ENCODE measurements around the gene TMEM179. TPM values are rescaled to one million over a fixed set of nuclear protein-coding genes. Genes with fewer than 3 reads are reported as not detected.

TMEM179 gene
- total RNA-seq, 1 experiment from 2014 or later: not detected

- DNase-seq (ENCODE audit: low spot score): no peak
These were observed 47.5 kb downstream of the TMEM179 start for GRCh38 chr14:104557086-104557485.

GRCh38 chr14:104556256-104557021, 48.1 kb downstream of the TMEM179 start:
- no peak for DNase-seq (ENCODE audit: low spot score)

- no peak for DNase-seq (ENCODE audit: low spot score)
These were observed 48.9 kb downstream of the TMEM179 start for GRCh38 chr14:104555430-104556255.

GRCh38 chr14:104554608-104555429, 49.8 kb downstream of the TMEM179 start:
- no peak for DNase-seq (ENCODE audit: low spot score)

GRCh38 chr14:104554088-104554607, 50.4 kb downstream of the TMEM179 start:
- DNase-seq (ENCODE audit: low spot score): no peak

GRCh38 chr14:104553166-104554087, 51.1 kb downstream of the TMEM179 start:
- DNase-seq (ENCODE audit: low spot score): no peak

- DNase-seq (ENCODE audit: low spot score): no peak
These were observed 51.8 kb downstream of the TMEM179 start for GRCh38 chr14:104552738-104553125.

GRCh38 chr14:104551851-104552737, 52.5 kb downstream of the TMEM179 start:
- no peak for DNase-seq (ENCODE audit: low spot score)

GRCh38 chr14:104550861-104551728, 53.5 kb downstream of the TMEM179 start:
- DNase-seq (ENCODE audit: low spot score): peak; percentile 5

- no peak for DNase-seq (ENCODE audit: low spot score)
These were observed 54.2 kb downstream of the TMEM179 start for GRCh38 chr14:104550340-104550860.

GRCh38 chr14:104549536-104550339, 54.8 kb downstream of the TMEM179 start:
- DNase-seq (ENCODE audit: low spot score): no peak

GRCh38 chr14:104548802-104549535, 55.6 kb downstream of the TMEM179 start:
- DNase-seq (ENCODE audit: low spot score): no peak

GRCh38 chr14:104547998-104548700, 56.4 kb downstream of the TMEM179 start:
- DNase-seq (ENCODE audit: low spot score): no peak

- DNase-seq (ENCODE audit: low spot score): no peak
These were observed 57.1 kb downstream of the TMEM179 start for GRCh38 chr14:104547310-104547997.

GRCh38 chr14:104546591-104547309, 57.8 kb downstream of the TMEM179 start:
- DNase-seq (ENCODE audit: low spot score): no peak
